GM12892 (cell line): ENCODE measurements around the gene ACLY.

Source experiments
- POLR2A ChIP-seq: IDR thresholded peaks from 2 replicates; pipeline ENCODE4 v1.6.1; 2011; ENCODE audit warnings: low read depth, low read length, control low read depth
- POLR2AphosphoS5 ChIP-seq: IDR thresholded peaks from 2 replicates; pipeline ENCODE4 v1.6.1; 2011; ENCODE audit warnings: low read depth, low read length, control low read depth

GRCh38 chr17:41849251-41849990 lies 69.3 kb downstream of the ACLY start:
- TF ChIP-seq POLR2AphosphoS5 (no peak), POLR2A (no peak)
